ENCODE measurements around the gene LIM2. TPM values are rescaled to one million over a fixed set of nuclear protein-coding genes. Genes with fewer than 3 reads are reported as not detected.

Gene LIM2
- total and polyA plus RNA-seq, 4 donors: not detected

DNA sequence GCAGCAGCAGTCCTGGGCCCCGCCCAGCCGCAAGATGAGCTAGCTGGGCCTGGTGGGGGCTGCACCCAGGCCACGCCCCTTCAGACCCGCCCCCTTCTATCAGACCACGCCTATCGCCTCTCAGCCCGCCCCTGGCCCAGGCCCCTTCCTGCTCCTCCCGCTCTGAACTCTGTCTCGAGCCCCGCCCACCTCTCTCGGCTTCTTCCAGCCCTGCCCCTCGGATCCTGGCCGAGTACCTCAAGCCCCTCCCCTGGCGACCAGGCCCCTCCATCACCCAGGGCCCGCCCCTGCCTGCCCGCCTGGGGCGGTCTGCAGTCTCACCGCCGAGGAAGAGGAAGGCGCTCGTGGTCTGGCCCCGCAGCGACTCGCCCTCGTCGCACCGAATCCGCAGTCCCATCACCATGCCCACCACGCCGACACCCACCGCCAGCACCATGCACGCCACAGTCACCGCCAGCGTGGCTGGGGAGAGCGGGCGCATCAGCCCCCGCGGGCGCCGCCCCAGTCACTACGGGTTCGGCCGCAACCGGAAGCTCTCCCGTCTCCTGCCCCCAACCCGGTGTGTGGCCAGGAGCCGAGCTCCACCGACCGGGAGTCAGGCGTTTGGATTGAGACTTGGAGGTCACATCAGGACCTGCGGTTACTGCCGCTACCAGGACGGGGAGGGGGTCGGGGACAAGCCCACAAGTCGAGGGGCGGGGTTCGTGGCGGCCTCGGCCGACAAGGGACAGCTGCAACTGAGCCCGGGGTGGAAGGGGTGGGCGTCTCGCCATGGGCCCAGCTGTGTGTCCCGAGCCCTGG, 20.0 kb downstream of the LIM2 start:
- TF ChIP-seq, protein P1, sequence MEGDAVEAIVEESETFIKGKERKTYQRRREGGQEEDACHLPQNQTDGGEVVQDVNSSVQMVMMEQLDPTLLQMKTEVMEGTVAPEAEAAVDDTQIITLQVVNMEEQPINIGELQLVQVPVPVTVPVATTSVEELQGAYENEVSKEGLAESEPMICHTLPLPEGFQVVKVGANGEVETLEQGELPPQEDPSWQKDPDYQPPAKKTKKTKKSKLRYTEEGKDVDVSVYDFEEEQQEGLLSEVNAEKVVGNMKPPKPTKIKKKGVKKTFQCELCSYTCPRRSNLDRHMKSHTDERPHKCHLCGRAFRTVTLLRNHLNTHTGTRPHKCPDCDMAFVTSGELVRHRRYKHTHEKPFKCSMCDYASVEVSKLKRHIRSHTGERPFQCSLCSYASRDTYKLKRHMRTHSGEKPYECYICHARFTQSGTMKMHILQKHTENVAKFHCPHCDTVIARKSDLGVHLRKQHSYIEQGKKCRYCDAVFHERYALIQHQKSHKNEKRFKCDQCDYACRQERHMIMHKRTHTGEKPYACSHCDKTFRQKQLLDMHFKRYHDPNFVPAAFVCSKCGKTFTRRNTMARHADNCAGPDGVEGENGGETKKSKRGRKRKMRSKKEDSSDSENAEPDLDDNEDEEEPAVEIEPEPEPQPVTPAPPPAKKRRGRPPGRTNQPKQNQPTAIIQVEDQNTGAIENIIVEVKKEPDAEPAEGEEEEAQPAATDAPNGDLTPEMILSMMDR (IDR thresholded peaks at IDR 0.05; ENCODE audit: control extremely low read depth, extremely low read depth): no peak
- ATAC-seq (ENCODE audit: insufficient read depth, low FRiP score) (peak; percentile 96), DNase-seq (peak; percentile 99 to 100 (median 100))
- H3K27ac ChIP-seq (ENCODE audit: low read depth in 1 of 2, low read length in 1 of 2): peak overlapping the region; percentile 75 to 92
- 1% methylated on average over 63 to 64 of the region's 64 CpGs for WGBS, 2 donors
- peaks cover 0 to 23% (median 2%) of the 10 kb centered on the region in 5 donors for H3K4me1 ChIP-seq (ENCODE audit: control insufficient read depth in 5 of 5, insufficient read depth in 5 of 5, low read length in 5 of 5)
- H3K9me3 ChIP-seq (ENCODE audit: control insufficient read depth in 4 of 4, insufficient read depth in 3 of 4, low read length in 3 of 4): no peaks in the 10 kb centered on the region
- no peaks in the 10 kb centered on the region for H3K36me3 ChIP-seq (ENCODE audit: control insufficient read depth in 4 of 4, insufficient read depth in 4 of 4, low read length in 4 of 4)
- peak overlapping the region; percentile 75 for H3K4me3 ChIP-seq
- H3K27me3 ChIP-seq (ENCODE audit: control insufficient read depth in 3 of 3, insufficient read depth in 3 of 3, low read length in 2 of 3): no peaks in the 10 kb centered on the region
- peak overlapping the region in 1 of 2 donors; percentile 88 for H3K9ac ChIP-seq (ENCODE audit: insufficient read depth in 1 of 2, low read length in 2 of 2)

DNA sequence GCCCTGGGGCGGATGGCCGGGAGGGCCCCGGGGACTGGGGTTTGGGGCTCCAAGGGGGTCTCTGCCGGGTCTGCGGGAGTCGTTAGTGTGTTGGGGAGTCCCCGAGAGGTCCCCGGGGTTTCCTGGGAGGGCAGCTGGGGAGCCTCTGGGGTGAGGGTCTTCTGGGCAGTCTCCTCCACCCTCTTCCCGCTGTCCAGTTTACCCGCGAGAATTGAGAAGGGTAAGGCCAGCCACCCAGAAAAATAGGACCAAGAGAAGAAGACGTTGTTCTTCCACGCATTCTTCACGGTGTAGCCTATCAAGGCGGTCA, 20.6 kb downstream of the LIM2 start:
- 0% methylated on average over 15 of the region's 15 CpGs for WGBS, 2 donors
- H3K4me1 ChIP-seq (ENCODE audit: control insufficient read depth in 5 of 5, insufficient read depth in 5 of 5, low read length in 5 of 5): peaks cover 0 to 23% (median 2%) of the 10 kb centered on the region in 5 donors
- TF ChIP-seq, protein P1 (IDR thresholded peaks at IDR 0.05; ENCODE audit: control extremely low read depth, extremely low read depth): no peak
- DNase-seq: no peak
- no peaks in the 10 kb centered on the region for H3K36me3 ChIP-seq (ENCODE audit: control insufficient read depth in 4 of 4, insufficient read depth in 4 of 4, low read length in 4 of 4)
- no peak for ATAC-seq (ENCODE audit: insufficient read depth, low FRiP score)
- H3K9ac ChIP-seq (ENCODE audit: insufficient read depth in 1 of 2, low read length in 2 of 2): peak overlapping the region; percentile 44 to 88
- H3K9me3 ChIP-seq (ENCODE audit: control insufficient read depth in 4 of 4, insufficient read depth in 3 of 4, low read length in 3 of 4): no peaks in the 10 kb centered on the region
- H3K27me3 ChIP-seq (ENCODE audit: control insufficient read depth in 3 of 3, insufficient read depth in 3 of 3, low read length in 2 of 3): no peaks in the 10 kb centered on the region
- H3K4me3 ChIP-seq: peak overlapping the region; percentile 63
- H3K27ac ChIP-seq (ENCODE audit: low read depth in 1 of 2, low read length in 1 of 2): peak overlapping the region; percentile 87 to 92

DNA sequence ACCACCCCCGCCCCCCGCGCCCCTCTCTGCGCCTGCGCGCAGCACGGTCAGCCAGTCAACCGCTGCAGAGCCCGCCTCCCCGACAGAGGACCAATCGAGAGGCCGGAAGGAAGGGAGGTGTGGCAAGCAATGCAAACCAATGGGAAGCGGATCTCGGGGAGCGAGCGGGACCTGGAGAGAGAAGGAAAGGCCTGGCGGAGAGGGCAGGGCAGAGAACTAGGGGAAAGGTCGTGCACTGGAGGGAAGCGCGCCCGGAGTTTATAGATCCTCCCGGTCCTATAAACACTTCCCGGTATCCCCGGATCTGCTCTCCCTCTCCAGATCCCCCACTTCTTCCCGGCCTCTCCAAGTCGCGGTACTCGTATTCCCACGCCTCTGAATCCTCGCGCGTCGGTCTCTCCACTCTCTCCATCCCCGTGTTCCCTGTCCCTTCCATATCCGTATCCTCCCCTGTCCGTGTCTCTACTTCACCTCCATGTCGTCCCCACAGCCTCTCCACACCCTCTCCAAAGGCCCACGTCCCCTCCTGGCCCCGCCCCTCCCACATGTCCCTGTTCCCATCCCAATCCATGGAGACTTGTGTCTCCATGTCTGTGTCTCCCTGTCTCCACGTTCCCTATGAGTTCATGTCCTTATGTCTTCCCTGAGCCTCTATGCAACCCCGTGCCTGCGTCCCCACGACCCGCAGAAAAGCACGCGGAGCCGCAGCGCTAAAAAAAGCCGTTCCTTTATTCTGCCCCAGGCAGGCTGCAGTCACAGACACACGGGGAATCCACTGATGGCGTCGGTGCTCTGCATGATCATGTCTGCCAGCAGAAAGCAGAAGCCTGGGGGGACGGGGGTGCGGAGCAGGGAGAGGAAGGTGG, 21.2 kb downstream of the LIM2 start:
- no peaks in the 10 kb centered on the region for H3K36me3 ChIP-seq (ENCODE audit: control insufficient read depth in 4 of 4, insufficient read depth in 4 of 4, low read length in 4 of 4)
- no peaks in the 10 kb centered on the region for H3K9me3 ChIP-seq (ENCODE audit: control insufficient read depth in 4 of 4, insufficient read depth in 3 of 4, low read length in 3 of 4)
- peaks cover 0 to 23% (median 2%) of the 10 kb centered on the region in 5 donors for H3K4me1 ChIP-seq (ENCODE audit: control insufficient read depth in 5 of 5, insufficient read depth in 5 of 5, low read length in 5 of 5)
- peak overlapping the region; percentile 87 to 92 for H3K27ac ChIP-seq (ENCODE audit: low read depth in 1 of 2, low read length in 1 of 2)
- ATAC-seq (ENCODE audit: insufficient read depth, low FRiP score) (peak; percentile 71), DNase-seq (peak; percentile 99)
- TF ChIP-seq, protein P1 (IDR thresholded peaks at IDR 0.05; ENCODE audit: control extremely low read depth, extremely low read depth): no peak
- peak overlapping the region; percentile 82 for H3K4me3 ChIP-seq
- 0 to 1% methylated on average over 54 of the region's 54 CpGs for WGBS, 2 donors
- H3K9ac ChIP-seq (ENCODE audit: insufficient read depth in 1 of 2, low read length in 2 of 2): peak overlapping the region; percentile 71 to 87
- no peaks in the 10 kb centered on the region for H3K27me3 ChIP-seq (ENCODE audit: control insufficient read depth in 3 of 3, insufficient read depth in 3 of 3, low read length in 2 of 3)

Measured in lung (tissue), 12 donors.